HCT116 (cell line): ENCODE measurements around the gene TMEM147.

Experiments used
- CTCF ChIP-seq, 3 experiments: fragments of 200-600 bp in 1 of 3; sonication (generic) in 1 of 3; IDR thresholded peaks in 2 of 3; conservative IDR thresholded peaks in 1 of 3; 2 replicates each; pipeline ENCODE4 v1.5.1; 2012 to 2017; ENCODE audit warnings: low read depth in 2 of 3, low read length in 2 of 3, antibody characterized with exemption in 1 of 3, borderline replicate concordance in 1 of 3, control low read depth in 1 of 3, mild to moderate bottlenecking in 1 of 3, mixed read lengths in 1 of 3, mixed run types in 1 of 3, moderate library complexity in 1 of 3; ENCODE audit not compliant: insufficient read depth in 1 of 3
- ELF1 ChIP-seq: IDR thresholded peaks from 2 replicates; pipeline ENCODE4 v1.6.1; 2012; ENCODE audit warnings: low read depth, borderline replicate concordance
- EZH2 ChIP-seq: fragments of 200-600 bp; sonication (generic); IDR thresholded peaks from 2 replicates; pipeline ENCODE4 v1.6.1; 2017; ENCODE audit warnings: antibody characterized with exemption, mixed run types
- MAX ChIP-seq: IDR thresholded peaks from 2 replicates; pipeline ENCODE4 v1.6.1; 2012
- POLR2AphosphoS5 ChIP-seq: IDR thresholded peaks from 2 replicates; pipeline ENCODE4 v1.6.1; 2011; ENCODE audit warnings: mild to moderate bottlenecking, low read depth, low read length, moderate library complexity
- REST ChIP-seq: IDR thresholded peaks from 2 replicates; pipeline ENCODE4 v1.6.1; 2012; ENCODE audit warnings: low read depth
- ZNF274 ChIP-seq: fragments of 200-500 bp; sonication (Bioruptor generic); IDR thresholded peaks from 2 replicates; pipeline ENCODE4 v1.6.1; 2014; ENCODE audit warnings: mild to moderate bottlenecking, low read depth, low read length, inconsistent platforms

GRCh38 chr19:35562336-35562735 lies 16.9 kb downstream of the TMEM147 start:
- TF ChIP-seq ZNF274 (no peak), CTCF (IDR thresholded peaks at IDR 0.05 in 2 of 3, conservative IDR thresholded peaks at IDR 0.05 in 1 of 3; ENCODE audit: borderline replicate concordance in 1 of 3, insufficient read depth in 1 of 3, low read depth in 2 of 3, low read length in 2 of 3) (no peak), MAX (no peak), ELF1 (no peak), EZH2 (no peak), REST (no peak), POLR2AphosphoS5 (no peak)
